ENCODE measurements around the gene CHL1.

DNA sequence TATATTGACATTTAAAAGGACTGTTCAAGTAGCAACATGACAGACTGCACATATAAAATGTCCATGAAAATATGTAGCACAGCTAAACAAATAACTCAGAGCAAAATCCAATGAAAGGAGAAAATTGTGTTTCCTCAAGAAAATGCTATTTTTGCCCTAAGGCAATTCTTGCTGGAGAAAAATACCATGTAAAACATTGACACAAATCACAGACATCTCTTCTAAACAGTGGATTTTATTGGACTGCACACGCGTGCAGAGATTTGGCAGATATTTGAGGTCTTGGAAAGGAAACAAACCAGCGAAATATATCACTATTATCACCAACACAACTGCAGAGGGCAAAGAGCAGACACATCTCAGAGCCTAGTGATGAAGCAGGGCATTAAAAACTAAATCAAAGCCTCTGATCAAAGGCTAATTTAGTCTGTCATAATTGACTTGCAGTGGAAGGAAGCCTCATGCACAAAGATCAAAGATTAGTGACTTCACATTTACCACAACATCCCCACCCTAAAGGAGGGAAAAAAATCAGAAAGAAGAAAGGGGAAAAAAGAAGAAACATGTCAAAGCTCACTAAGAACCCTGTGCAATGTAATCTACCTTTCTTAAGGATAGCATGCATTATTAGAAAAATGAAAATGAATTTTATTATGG is 52.4 kb downstream of the CHL1 start:
- TF ChIP-seq, protein P1, sequence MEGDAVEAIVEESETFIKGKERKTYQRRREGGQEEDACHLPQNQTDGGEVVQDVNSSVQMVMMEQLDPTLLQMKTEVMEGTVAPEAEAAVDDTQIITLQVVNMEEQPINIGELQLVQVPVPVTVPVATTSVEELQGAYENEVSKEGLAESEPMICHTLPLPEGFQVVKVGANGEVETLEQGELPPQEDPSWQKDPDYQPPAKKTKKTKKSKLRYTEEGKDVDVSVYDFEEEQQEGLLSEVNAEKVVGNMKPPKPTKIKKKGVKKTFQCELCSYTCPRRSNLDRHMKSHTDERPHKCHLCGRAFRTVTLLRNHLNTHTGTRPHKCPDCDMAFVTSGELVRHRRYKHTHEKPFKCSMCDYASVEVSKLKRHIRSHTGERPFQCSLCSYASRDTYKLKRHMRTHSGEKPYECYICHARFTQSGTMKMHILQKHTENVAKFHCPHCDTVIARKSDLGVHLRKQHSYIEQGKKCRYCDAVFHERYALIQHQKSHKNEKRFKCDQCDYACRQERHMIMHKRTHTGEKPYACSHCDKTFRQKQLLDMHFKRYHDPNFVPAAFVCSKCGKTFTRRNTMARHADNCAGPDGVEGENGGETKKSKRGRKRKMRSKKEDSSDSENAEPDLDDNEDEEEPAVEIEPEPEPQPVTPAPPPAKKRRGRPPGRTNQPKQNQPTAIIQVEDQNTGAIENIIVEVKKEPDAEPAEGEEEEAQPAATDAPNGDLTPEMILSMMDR (IDR thresholded peaks at IDR 0.05), result no peak
- no peak for TF ChIP-seq POLR2A (IDR thresholded peaks at IDR 0.05)

All from gastroesophageal sphincter (tissue), 3 donors.